Measurements from ENCODE around the gene PEX11B. TPM values are rescaled to one million over a fixed set of nuclear protein-coding genes. Genes with fewer than 3 reads are reported as not detected.

The PEX11B gene
- total RNA-seq: 10 to 100 TPM; 20.3 to 40.1 (median 22.0) TPM

DNA sequence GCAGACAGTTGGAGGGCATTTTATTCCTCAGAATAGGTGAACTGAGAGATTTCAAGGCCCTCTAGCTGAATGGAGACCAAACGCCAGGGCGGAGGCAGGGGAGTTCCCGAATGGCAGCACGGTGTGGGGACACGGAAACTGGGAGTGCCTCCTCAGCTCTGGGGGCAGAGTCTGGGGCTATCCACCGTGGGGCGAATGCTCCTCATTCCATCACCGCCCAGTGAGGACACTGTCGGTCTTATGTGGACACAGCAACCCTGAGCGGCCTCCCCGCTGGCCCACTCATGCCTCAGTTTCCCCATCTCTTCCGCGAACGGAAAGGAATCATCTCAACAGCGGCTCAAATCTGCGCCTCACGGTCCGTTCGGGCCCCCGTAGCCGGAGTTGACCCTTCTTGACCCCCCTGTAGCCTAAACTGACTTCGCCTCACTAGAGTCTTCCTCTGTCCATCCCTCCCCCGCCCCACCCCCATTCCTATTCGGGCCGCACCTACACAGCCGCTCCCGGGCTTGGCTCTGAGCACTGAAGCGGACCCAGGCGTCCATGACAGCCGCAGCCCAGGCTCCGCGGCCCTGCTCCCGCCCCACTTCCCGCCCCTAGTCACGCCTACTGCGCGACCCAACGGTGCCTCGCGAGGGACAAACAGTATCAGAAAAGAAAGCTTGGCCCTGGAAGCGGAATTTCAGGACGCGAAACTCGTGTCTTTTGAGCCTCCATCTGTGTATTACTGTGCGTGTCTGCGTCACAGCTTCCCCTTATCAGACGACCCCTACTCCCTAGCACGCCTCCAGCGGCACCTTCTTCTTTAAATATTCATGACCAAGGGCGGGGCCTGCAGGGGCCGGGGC is at the start of gene PEX11B:
Gene PEX11B (minus strand): TSS at position 574 of the 848 bp plus-strand sequence. CDS start 29 bp downstream, at position 545.
- Histone ChIP-seq H3K4me3 (peak within 1 kb of the TSS; percentile 88 to 95 (median 88)), H3K27ac (peak within 1 kb of the TSS; percentile 93 to 94), H3K9me3 (no peaks in the 10 kb centered on the region), H3K36me3 (no peaks in the 10 kb centered on the region), H3K4me1 (peaks cover 4 to 15% of the 10 kb centered on the region in 2 donors), H3K27me3 (no peaks in the 10 kb centered on the region)
- intact Hi-C loops (cut with DNase I; ENCODE audit: low total_unique reads): no loop called here
- TF ChIP-seq POLR2A (IDR thresholded peaks at IDR 0.05) (peak; percentile 37), POLR2AphosphoS5 (IDR thresholded peaks at IDR 0.05) (peak; percentile 83 to 85 (median 84)), CTCF (IDR thresholded peaks at IDR 0.05) (peak in 1 of 3 donors; percentile 31)
- DNase-seq (ENCODE audit: low spot score in 2 of 2): peak; percentile 88

DNA sequence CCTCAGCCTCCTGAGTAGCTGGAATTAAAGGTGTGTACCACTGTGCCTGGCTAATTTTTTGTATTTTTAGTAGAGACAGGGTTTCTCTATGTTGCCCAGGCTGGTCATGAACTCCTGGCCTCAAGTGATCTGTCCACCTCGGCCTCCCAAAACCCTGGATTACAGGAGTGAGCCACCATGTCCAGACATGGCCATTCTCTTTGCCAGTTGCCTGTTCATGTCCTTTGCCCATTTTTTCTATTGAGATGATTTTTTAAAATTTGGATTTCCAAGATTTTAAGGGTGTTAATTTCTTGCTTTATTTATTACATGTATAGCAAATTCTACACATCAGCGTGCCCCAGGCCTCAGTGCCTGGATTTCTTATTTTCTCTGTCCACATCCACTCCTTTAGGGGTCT is 48.8 kb upstream of the PEX11B start:
- peak in 1 of 2 donors; percentile 9 for DNase-seq (ENCODE audit: low spot score in 2 of 2)
- TF ChIP-seq POLR2A (IDR thresholded peaks at IDR 0.05) (no peak), POLR2AphosphoS5 (IDR thresholded peaks at IDR 0.05) (no peak), CTCF (IDR thresholded peaks at IDR 0.05) (no peak)
- Histone ChIP-seq H3K4me1 (peaks cover 5 to 7% of the 10 kb centered on the region in 2 donors), H3K27me3 (no peaks in the 10 kb centered on the region), H3K9me3 (no peaks in the 10 kb centered on the region), H3K36me3 (no peaks in the 10 kb centered on the region), H3K27ac (no peak overlapping the region), H3K4me3 (no peak overlapping the region)
- intact Hi-C loops (cut with DNase I; ENCODE audit: low total_unique reads): no loop called here

- H3K9me3 ChIP-seq: no peaks in the 10 kb centered on the region
- no peak for DNase-seq (ENCODE audit: low spot score in 2 of 2)
- H3K4me1 ChIP-seq: peaks cover 12 to 13% of the 10 kb centered on the region in 2 donors
- no peaks in the 10 kb centered on the region for H3K36me3 ChIP-seq
- peak overlapping the region; percentile 49 to 80 (median 66) for H3K4me3 ChIP-seq
- TF ChIP-seq POLR2A (IDR thresholded peaks at IDR 0.05): no peak
- no peak for TF ChIP-seq POLR2AphosphoS5 (IDR thresholded peaks at IDR 0.05)
- no peak for TF ChIP-seq CTCF (IDR thresholded peaks at IDR 0.05)
- H3K27ac ChIP-seq: peak overlapping the region; percentile 92 to 93
- H3K27me3 ChIP-seq: no peaks in the 10 kb centered on the region
- intact Hi-C loops (cut with DNase I; ENCODE audit: low total_unique reads): no loop called here
These were observed 46.7 kb upstream of the PEX11B start for GRCh38 chr1:145965119-145965744.

GRCh38 chr1:145964328-145965118 is 46.0 kb upstream of the PEX11B start, which contains the start of the genes ANKRD34A and POLR3GL:
ANKRD34A (minus strand) TSS chr1:145964575; CDS start chr1:145961759, 2,816 bp downstream.
POLR3GL (plus strand) TSS chr1:145964690; CDS start chr1:145974866, 10,176 bp downstream.
- TF ChIP-seq CTCF (IDR thresholded peaks at IDR 0.05) (no peak), POLR2A (IDR thresholded peaks at IDR 0.05) (peak; percentile 95), POLR2AphosphoS5 (IDR thresholded peaks at IDR 0.05) (peak; percentile 74 to 95 (median 82))
- DNase-seq (ENCODE audit: low spot score in 2 of 2): peak; percentile 95 to 97
- Histone ChIP-seq H3K36me3 (no peaks in the 10 kb centered on the region), H3K9me3 (no peaks in the 10 kb centered on the region), H3K27ac (peak within 1 kb of the TSS; percentile 92 to 93), H3K27me3 (no peaks in the 10 kb centered on the region), H3K4me1 (peaks cover 12 to 17% of the 10 kb centered on the region in 2 donors), H3K4me3 (peak within 1 kb of the TSS; percentile 49 to 80 (median 66))
- intact Hi-C loops (cut with DNase I; ENCODE audit: low total_unique reads): no loop called here
